Measurements from ENCODE around the gene DHX15. TPM values are rescaled to one million over a fixed set of nuclear protein-coding genes. Genes with fewer than 3 reads are reported as not detected.

DHX15 gene
- total and polyA plus RNA-seq, 10 of the 15 experiments (the other 5 are each of a cell fraction or from before 2014, with no cell fraction given), result 166 to 269 (median 184) TPM

- ChIA-PET SMC1A (ENCODE audit: uncharacterized antibody, unreplicated experiment) (interaction anchor here (0.9 to 4.4 kb wide), 10 partner anchors 12 to 32 kb away, joined by 3 to 23 read pairs (median 4); partner anchors contain the start of gene DHX15), POLR2A (interaction anchor here (0.7 to 2.9 kb wide), 2 partner anchors 10 to 14 kb away, joined by 3 to 7 read pairs; no protein-coding TSS in a partner anchor), CTCF (interaction anchor here (1.0 to 2.3 kb wide), 6 partner anchors 9 to 130 kb away, joined by 3 to 5 read pairs (median 4); partner anchors contain the start of gene DHX15), RAD21 (ENCODE audit: unreplicated experiment) (no interaction called here)
- FAIRE-seq, result no peak
- Histone ChIP-seq H3K9me3 (replicated peaks; ENCODE audit: control insufficient read depth, insufficient read depth, low read length) (no peaks in the 10 kb centered on the region; the same call in 2 of the 3 replicates), H3K79me2 (ENCODE audit: control insufficient read depth, insufficient read depth, low read length) (peaks cover 81% of the 10 kb centered on the region), H3K27me3 (replicated peaks in 1 of 2; ENCODE audit: control insufficient read depth in 2 of 2, insufficient read depth in 2 of 2, low read length in 1 of 2) (no peaks in the 10 kb centered on the region), H3K4me1 (ENCODE audit: control insufficient read depth, insufficient read depth, low read length) (no peaks in the 10 kb centered on the region), H3K4me3 (no peak overlapping the region), H2AFZ (ENCODE audit: control insufficient read depth, low read depth, low read length) (no peak overlapping the region), H4K20me1 (ENCODE audit: control insufficient read depth, insufficient read depth) (no peaks in the 10 kb centered on the region; the same call in 1 of the 2 replicates), H3K27ac (ENCODE audit: control insufficient read depth, insufficient read depth) (no peak overlapping the region), H3K4me2 (ENCODE audit: control insufficient read depth, insufficient read depth) (no peak overlapping the region), H3K36me3 (ENCODE audit: control insufficient read depth in 2 of 2, insufficient read depth in 2 of 2, low read length in 1 of 2) (peaks cover 5 to 23% of the 10 kb centered on the region in 2 experiments), H3K9ac (ENCODE audit: control insufficient read depth, insufficient read depth, low read length) (no peak overlapping the region)
- BruUV-seq (replicated peaks), result no TSS peak
- intact Hi-C loops (cut with micrococcal nuclease; ENCODE audit: unreplicated experiment) (no loop called here), in situ Hi-C loops (cut with MboI) (loop anchor here (25.0 kb wide), 1 partner anchor 830 kb away; the partner anchor contains the start of gene ANAPC4)
- ATAC-seq, result peak; percentile 57
- WGBS (ENCODE audit: insufficient coverage, insufficient replicate concordance, low lambda C conversion rate, missing lambda C conversion rate), result 48% methylated on average over 8 of the region's 8 CpGs
- no peak for DNase-seq (ENCODE audit: low read depth, low spot score)
- peak; percentile 22; the same call in 1 of the 2 replicates for TF ChIP-seq ZNF384 (IDR thresholded peaks at IDR 0.05; ENCODE audit: borderline replicate concordance, low read depth, low read length)
- no peak for TF ChIP-seq ZZZ3 (IDR thresholded peaks at IDR 0.05; ENCODE audit: control insufficient read depth, insufficient read length, low read depth)
- no peak for TF ChIP-seq EP300 (IDR thresholded peaks at IDR 0.05; ENCODE audit: borderline replicate concordance in 1 of 2, control insufficient read depth in 1 of 2, low read depth in 2 of 2, low read length in 2 of 2)
- TF ChIP-seq SIN3A (IDR thresholded peaks at IDR 0.05; ENCODE audit: low read depth, low read length), result no peak
- no peak for TF ChIP-seq ASH2L (IDR thresholded peaks at IDR 0.05; ENCODE audit: borderline replicate concordance, low read depth)
- TF ChIP-seq, protein P1, sequence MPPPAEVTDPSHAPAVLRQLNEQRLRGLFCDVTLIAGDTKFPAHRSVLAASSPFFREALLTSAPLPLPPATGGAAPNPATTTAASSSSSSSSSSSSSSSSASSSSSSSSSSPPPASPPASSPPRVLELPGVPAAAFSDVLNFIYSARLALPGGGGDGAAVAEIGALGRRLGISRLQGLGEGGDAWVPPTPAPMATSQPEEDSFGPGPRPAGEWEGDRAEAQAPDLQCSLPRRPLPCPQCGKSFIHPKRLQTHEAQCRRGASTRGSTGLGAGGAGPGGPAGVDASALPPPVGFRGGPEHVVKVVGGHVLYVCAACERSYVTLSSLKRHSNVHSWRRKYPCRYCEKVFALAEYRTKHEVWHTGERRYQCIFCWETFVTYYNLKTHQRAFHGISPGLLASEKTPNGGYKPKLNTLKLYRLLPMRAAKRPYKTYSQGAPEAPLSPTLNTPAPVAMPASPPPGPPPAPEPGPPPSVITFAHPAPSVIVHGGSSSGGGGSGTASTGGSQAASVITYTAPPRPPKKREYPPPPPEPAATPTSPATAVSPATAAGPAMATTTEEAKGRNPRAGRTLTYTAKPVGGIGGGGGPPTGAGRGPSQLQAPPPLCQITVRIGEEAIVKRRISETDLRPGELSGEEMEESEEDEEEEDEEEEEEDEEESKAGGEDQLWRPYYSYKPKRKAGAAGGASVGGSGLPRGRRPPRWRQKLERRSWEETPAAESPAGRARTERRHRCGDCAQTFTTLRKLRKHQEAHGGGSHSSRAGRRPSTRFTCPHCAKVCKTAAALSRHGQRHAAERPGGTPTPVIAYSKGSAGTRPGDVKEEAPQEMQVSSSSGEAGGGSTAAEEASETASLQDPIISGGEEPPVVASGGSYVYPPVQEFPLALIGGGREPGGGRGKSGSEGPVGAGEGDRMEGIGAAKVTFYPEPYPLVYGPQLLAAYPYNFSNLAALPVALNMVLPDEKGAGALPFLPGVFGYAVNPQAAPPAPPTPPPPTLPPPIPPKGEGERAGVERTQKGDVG (CRISPR knock-in tag; IDR thresholded peaks at IDR 0.05), result no peak
- TF ChIP-seq SMC3 (IDR thresholded peaks at IDR 0.05; ENCODE audit: borderline replicate concordance, low read length), result no peak
- TF ChIP-seq BHLHE40 (IDR thresholded peaks at IDR 0.05; ENCODE audit: borderline replicate concordance in 1 of 2, low read depth in 2 of 2, low read length in 1 of 2), result no peak
- 0 out of 2 replicates have a peak, but pooled peaks have one; percentile 22 for TF ChIP-seq ATF7 (IDR thresholded peaks at IDR 0.05; ENCODE audit: low read depth)
- no peak for TF ChIP-seq TAF1 (IDR thresholded peaks at IDR 0.05; ENCODE audit: borderline replicate concordance, low read depth, low read length)
Observed at GRCh38 chr4:24557026-24558025, 27.0 kb downstream of the DHX15 start.
